ENCODE measurements around the gene RTRAF.

Gene RTRAF

DNA sequence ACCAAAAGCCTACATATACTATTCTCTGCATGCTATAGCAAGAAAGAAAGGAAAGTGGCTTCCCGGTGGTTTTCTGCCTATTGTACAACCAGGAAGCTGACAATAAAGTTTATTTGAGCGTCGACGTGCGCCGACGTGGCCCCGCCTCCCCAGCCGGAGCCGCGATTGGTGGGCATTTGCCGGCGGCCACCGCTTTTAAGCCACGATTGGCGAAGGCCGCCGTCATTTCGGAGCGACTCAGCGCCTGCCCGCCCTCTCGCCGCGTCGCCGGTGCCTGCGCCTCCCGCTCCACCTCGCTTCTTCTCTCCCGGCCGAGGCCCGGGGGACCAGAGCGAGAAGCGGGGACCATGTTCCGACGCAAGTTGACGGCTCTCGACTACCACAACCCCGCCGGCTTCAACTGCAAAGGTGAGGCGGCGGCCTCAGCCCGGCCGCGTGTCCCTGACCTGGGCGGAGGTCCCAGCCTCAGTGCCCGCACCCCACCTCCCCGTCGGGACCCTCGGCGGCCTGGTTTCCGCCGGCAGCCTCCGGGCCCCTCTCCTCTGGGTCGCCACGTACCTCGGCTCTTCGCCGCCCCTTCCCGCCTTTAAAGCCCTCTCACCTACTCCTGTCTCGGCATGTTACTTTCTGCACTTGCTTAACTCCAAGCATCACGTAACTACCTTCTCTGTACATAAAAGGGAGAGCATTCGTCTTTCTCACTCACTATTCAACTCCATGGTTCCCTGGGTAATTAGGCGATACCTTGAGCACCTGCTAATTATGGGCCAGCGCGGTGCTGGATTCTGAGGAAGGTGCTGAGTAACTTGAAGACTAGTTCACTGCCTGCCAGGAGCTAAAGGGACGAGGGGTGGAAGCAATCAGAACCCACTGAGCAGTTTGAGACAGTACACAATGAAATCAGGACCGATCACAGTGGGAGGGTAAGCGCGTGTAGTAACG lies at the start of gene RTRAF:
Gene RTRAF, plus strand, starts transcription at position 254 of the 942 bp plus-strand sequence. Its CDS starts 94 bp downstream, at position 348.
- H3K4me3 ChIP-seq (ENCODE audit: low read depth, low read length) = peak within 1 kb of the TSS; percentile 95
- TF ChIP-seq, protein P1, sequence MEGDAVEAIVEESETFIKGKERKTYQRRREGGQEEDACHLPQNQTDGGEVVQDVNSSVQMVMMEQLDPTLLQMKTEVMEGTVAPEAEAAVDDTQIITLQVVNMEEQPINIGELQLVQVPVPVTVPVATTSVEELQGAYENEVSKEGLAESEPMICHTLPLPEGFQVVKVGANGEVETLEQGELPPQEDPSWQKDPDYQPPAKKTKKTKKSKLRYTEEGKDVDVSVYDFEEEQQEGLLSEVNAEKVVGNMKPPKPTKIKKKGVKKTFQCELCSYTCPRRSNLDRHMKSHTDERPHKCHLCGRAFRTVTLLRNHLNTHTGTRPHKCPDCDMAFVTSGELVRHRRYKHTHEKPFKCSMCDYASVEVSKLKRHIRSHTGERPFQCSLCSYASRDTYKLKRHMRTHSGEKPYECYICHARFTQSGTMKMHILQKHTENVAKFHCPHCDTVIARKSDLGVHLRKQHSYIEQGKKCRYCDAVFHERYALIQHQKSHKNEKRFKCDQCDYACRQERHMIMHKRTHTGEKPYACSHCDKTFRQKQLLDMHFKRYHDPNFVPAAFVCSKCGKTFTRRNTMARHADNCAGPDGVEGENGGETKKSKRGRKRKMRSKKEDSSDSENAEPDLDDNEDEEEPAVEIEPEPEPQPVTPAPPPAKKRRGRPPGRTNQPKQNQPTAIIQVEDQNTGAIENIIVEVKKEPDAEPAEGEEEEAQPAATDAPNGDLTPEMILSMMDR (IDR thresholded peaks at IDR 0.05; ENCODE audit: low read depth, low read length, missing control alignments) = no peak
- in situ Hi-C loops (cut with HindIII; ENCODE audit: low sequenced_read_pairs) = loop anchor here (5.0 kb wide), 1 partner anchor 143 kb away; no protein-coding TSS in a partner anchor
- DNase-seq (ENCODE audit: low read depth) = peak; percentile 85

DNA sequence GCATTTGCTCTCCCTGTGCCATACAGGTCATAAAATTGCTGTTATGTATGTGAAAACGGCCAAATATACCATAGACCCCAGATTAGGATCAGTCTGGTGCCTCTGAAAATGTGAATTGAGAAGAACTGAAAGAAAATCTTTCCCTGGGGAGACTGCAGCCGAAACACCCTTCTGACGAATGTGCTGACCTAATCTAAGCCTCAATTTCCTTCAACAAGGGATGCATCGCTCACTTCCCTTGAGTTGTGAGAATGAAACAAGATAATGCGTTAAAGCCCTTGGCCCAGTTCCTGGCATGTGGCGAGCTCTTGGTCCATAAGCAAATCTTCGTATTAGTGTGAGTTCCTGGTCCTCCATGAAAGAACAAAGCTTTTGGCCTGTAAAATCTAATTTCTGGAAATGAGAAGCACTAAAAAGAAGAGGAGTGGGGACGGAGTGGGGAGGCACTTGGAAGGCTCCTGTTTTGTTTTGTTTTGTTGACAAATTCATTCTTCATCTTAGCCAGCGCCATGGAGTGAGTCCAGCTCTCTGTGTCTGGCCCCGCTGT lies 49.5 kb upstream of the RTRAF start:
- DNase-seq (ENCODE audit: low read depth) = no peak
- TF ChIP-seq, protein P1 (IDR thresholded peaks at IDR 0.05; ENCODE audit: low read depth, low read length, missing control alignments) = no peak
- no peak overlapping the region for H3K4me3 ChIP-seq (ENCODE audit: low read depth, low read length)
- in situ Hi-C loops (cut with HindIII; ENCODE audit: low sequenced_read_pairs) = no loop called here

DNA sequence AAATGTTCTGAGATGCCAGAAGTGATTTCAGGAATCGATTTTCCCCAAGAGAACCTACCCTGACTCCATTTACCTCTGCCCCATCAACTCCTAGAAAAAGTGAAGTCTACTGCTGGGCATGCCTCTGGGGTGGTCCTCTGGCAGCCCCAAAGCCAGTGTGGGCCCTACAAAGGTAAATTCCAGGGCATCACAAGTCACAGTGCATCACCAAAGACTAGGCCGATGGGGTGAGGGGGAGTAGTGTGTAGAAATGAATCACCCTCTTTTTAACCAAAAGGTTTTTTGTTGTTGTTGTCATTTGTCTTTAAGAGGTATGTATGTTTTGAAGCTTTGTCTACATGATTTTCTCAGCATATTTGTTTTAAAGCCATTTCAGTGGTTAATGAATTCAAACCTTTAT lies 46.4 kb upstream of the RTRAF start:
- TF ChIP-seq, protein P1 (IDR thresholded peaks at IDR 0.05; ENCODE audit: low read depth, low read length, missing control alignments) = no peak
- H3K4me3 ChIP-seq (ENCODE audit: low read depth, low read length) = no peak overlapping the region
- in situ Hi-C loops (cut with HindIII; ENCODE audit: low sequenced_read_pairs) = no loop called here
- DNase-seq (ENCODE audit: low read depth) = no peak

DNA sequence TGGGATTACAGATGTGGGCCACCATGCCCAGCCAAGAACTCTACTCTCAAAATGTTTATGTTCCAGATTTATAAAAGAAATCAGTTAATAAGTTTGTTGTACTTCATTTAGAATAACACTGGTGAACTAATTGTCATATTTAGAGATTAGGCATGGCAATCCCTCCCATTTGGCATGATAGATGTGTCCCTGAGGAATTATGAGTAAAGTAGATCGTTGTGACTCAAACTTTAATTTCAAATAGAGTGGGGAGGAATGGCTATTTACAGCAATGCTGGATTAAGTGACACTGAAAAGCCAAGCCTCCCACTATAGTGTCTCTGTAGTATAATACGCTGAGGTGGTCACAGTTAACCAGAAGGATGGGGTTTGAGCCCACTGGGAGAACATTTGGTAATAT lies 39.3 kb upstream of the RTRAF start:
- TF ChIP-seq, protein P1 (IDR thresholded peaks at IDR 0.05; ENCODE audit: low read depth, low read length, missing control alignments) = no peak
- H3K4me3 ChIP-seq (ENCODE audit: low read depth, low read length) = no peak overlapping the region
- no peak for DNase-seq (ENCODE audit: low read depth)
- in situ Hi-C loops (cut with HindIII; ENCODE audit: low sequenced_read_pairs) = no loop called here

DNA sequence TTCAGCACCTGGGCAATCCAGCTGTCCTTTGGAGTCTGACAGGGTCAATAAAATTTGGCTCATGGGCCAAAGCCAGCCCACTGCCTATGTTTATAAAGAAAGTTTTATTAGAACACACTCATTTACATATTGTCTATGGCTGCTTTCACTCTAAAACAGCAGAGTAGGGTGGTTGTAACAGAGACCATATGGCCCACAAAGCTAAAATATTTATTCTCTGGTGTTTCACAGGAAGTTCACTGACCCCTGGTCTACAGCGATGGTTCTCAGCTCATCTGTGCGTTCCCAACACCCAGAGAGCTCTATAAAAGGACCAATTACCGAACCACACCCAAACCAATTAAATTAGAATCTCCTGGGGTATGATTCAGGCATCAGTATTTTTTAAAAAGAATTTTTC lies 37.7 kb upstream of the RTRAF start:
- in situ Hi-C loops (cut with HindIII; ENCODE audit: low sequenced_read_pairs) = no loop called here
- no peak for DNase-seq (ENCODE audit: low read depth)
- TF ChIP-seq, protein P1 (IDR thresholded peaks at IDR 0.05; ENCODE audit: low read depth, low read length, missing control alignments) = no peak
- H3K4me3 ChIP-seq (ENCODE audit: low read depth, low read length) = no peak overlapping the region

DNA sequence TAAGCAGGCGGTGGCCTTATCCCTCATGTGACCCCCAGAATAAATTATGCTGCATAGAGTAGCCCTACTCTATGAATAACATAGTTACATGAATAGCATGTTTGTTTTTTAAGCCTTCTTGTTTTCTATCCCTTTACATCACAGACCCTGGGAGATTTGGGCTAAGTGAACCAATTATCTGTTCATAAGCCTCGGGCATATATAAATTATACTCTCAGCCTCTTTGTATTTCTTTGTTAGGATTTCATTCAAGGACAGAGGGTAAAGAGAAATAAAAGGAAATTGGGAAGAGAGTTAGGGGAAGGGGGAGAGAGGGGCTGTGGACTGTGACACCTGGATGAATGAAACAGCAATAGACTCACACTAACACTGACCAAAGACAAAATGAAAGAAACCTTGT lies 35.3 kb upstream of the RTRAF start:
- no peak overlapping the region for H3K4me3 ChIP-seq (ENCODE audit: low read depth, low read length)
- in situ Hi-C loops (cut with HindIII; ENCODE audit: low sequenced_read_pairs) = no loop called here
- no peak for DNase-seq (ENCODE audit: low read depth)
- TF ChIP-seq, protein P1 (IDR thresholded peaks at IDR 0.05; ENCODE audit: low read depth, low read length, missing control alignments) = no peak
